Inflammatory macrophage (primary cell): ENCODE measurements around the gene PLIN5.

Experiments
- DNase-seq, 2 donors: peaks; one replicate each; pipeline ENCODE4 v3.0.0-alpha.2; 2020 to 2022

Gene PLIN5

GRCh38 chr19:4567584-4568071, 32.6 kb upstream of the PLIN5 start:
- peak; percentile 85 to 87 for DNase-seq

GRCh38 chr19:4566402-4567051, 31.5 kb upstream of the PLIN5 start:
- no peak for DNase-seq

GRCh38 chr19:4563562-4563961, 28.5 kb upstream of the PLIN5 start:
- DNase-seq, result peak; percentile 76 to 89

- DNase-seq, result peak; percentile 80 to 88
These were observed 27.1 kb upstream of the PLIN5 start for GRCh38 chr19:4562085-4562484.

GRCh38 chr19:4559569-4559968, 24.5 kb upstream of the PLIN5 start, which contains the start of gene SEMA6B:
SEMA6B (minus strand) TSS chr19:4559684; CDS start chr19:4558457, 1,227 bp downstream.
- DNase-seq, result peak; percentile 79 to 93

- DNase-seq, result peak; percentile 15 to 38
These were observed 23.2 kb upstream of the PLIN5 start for GRCh38 chr19:4557971-4558941.

GRCh38 chr19:4557144-4557970, 22.3 kb upstream of the PLIN5 start:
- DNase-seq, result no peak

GRCh38 chr19:4556597-4557127, 21.6 kb upstream of the PLIN5 start:
- peak; percentile 35 to 67 for DNase-seq

- DNase-seq, result peak in 1 of 2 donors; percentile 39
These were observed 20.9 kb upstream of the PLIN5 start for GRCh38 chr19:4555657-4556561.

- DNase-seq, result no peak
These were observed 19.7 kb upstream of the PLIN5 start for GRCh38 chr19:4554717-4555116.

- no peak for DNase-seq
These were observed 18.8 kb upstream of the PLIN5 start for GRCh38 chr19:4553775-4554174.

GRCh38 chr19:4553092-4553695, 18.2 kb upstream of the PLIN5 start:
- no peak for DNase-seq

GRCh38 chr19:4552525-4552819, 17.4 kb upstream of the PLIN5 start:
- DNase-seq, result no peak

GRCh38 chr19:4550479-4551050, 15.5 kb upstream of the PLIN5 start:
- DNase-seq, result no peak

GRCh38 chr19:4550018-4550417, 15.0 kb upstream of the PLIN5 start:
- no peak for DNase-seq

GRCh38 chr19:4548238-4548584, 13.2 kb upstream of the PLIN5 start:
- DNase-seq, result no peak

- peak in 1 of 2 donors; percentile 39 for DNase-seq
These were observed 12.5 kb upstream of the PLIN5 start for GRCh38 chr19:4547303-4548237.

GRCh38 chr19:4543842-4544647, 9.0 kb upstream of the PLIN5 start:
- peak in 1 of 2 donors; percentile 35 for DNase-seq
